ENCODE results near the gene ZNF263. TPM values are rescaled to one million over a fixed set of nuclear protein-coding genes. Genes with fewer than 3 reads are reported as not detected.

Gene ZNF263
- total RNA-seq, 2 donors from 2014 or later: 41.4 to 59.5 TPM

GRCh38 chr16:3241761-3242160 lies 41.5 kb upstream of the ZNF263 start:
- DNase-seq (ENCODE audit: low spot score) (no peak), ATAC-seq (ENCODE audit: insufficient number of reproducible peaks, low FRiP score, low read depth) (no peak)
- Histone ChIP-seq H3K9me3 (no peaks in the 10 kb centered on the region), H3K27ac (no peak overlapping the region), H3K36me3 (no peaks in the 10 kb centered on the region), H3K27me3 (replicated peaks; ENCODE audit: insufficient read depth) (no peaks in the 10 kb centered on the region), H3K4me1 (ENCODE audit: control insufficient read depth in 1 of 2, low read depth in 2 of 2) (no peaks in the 10 kb centered on the region), H3K4me3 (no peak overlapping the region)
- TF ChIP-seq CTCF (IDR thresholded peaks at IDR 0.05): no peak

- no peaks in the 10 kb centered on the region for H3K9me3 ChIP-seq
- H3K36me3 ChIP-seq: no peaks in the 10 kb centered on the region
- no peak overlapping the region for H3K27ac ChIP-seq
- TF ChIP-seq CTCF (IDR thresholded peaks at IDR 0.05): no peak
- no peaks in the 10 kb centered on the region for H3K4me1 ChIP-seq (ENCODE audit: control insufficient read depth in 1 of 2, low read depth in 2 of 2)
- H3K27me3 ChIP-seq (replicated peaks; ENCODE audit: insufficient read depth): no peaks in the 10 kb centered on the region
- no peak overlapping the region for H3K4me3 ChIP-seq
- DNase-seq (ENCODE audit: low spot score): no peak
- no peak for ATAC-seq (ENCODE audit: insufficient number of reproducible peaks, low FRiP score, low read depth)
Measured at GRCh38 chr16:3242709-3243108, 40.6 kb upstream of the ZNF263 start.

GRCh38 chr16:3243882-3244281 lies 39.4 kb upstream of the ZNF263 start:
- no peak for ATAC-seq (ENCODE audit: insufficient number of reproducible peaks, low FRiP score, low read depth)

DNA sequence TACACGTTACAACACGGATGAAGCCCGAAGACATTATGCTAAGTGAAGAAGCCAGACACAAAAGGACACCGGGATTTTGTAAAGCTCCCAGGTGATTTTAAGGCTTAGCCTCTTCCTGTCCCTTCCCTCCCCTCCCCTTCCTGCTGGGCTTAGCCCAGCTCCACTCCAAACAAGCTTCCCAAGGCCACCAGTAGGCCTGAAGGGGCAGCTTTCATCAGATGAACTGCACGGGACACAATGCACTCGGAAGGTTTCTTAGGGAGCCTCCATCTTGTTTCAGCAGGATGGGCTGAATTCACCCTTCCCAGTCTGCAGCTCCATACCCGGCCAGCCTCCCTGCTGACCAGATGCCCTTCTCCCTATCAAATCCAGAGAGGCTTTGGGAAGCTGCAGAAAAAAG lies 37.3 kb upstream of the ZNF263 start:
- Histone ChIP-seq H3K4me3 (no peak overlapping the region), H3K4me1 (ENCODE audit: control insufficient read depth in 1 of 2, low read depth in 2 of 2) (no peaks in the 10 kb centered on the region), H3K36me3 (no peaks in the 10 kb centered on the region), H3K27ac (no peak overlapping the region), H3K9me3 (no peaks in the 10 kb centered on the region), H3K27me3 (replicated peaks; ENCODE audit: insufficient read depth) (no peaks in the 10 kb centered on the region)
- DNase-seq (ENCODE audit: low spot score): no peak
- ATAC-seq (ENCODE audit: insufficient number of reproducible peaks, low FRiP score, low read depth): no peak
- TF ChIP-seq CTCF (IDR thresholded peaks at IDR 0.05): no peak

More at GRCh38 chr16:3243882-3244281, 39.4 kb upstream of the ZNF263 start:
- no peak for TF ChIP-seq CTCF (IDR thresholded peaks at IDR 0.05)
- no peak overlapping the region for H3K27ac ChIP-seq
- DNase-seq (ENCODE audit: low spot score): no peak
- H3K9me3 ChIP-seq: no peaks in the 10 kb centered on the region
- no peaks in the 10 kb centered on the region for H3K4me1 ChIP-seq (ENCODE audit: control insufficient read depth in 1 of 2, low read depth in 2 of 2)
- H3K27me3 ChIP-seq (replicated peaks; ENCODE audit: insufficient read depth): no peaks in the 10 kb centered on the region
- no peaks in the 10 kb centered on the region for H3K36me3 ChIP-seq
- no peak overlapping the region for H3K4me3 ChIP-seq

DNA sequence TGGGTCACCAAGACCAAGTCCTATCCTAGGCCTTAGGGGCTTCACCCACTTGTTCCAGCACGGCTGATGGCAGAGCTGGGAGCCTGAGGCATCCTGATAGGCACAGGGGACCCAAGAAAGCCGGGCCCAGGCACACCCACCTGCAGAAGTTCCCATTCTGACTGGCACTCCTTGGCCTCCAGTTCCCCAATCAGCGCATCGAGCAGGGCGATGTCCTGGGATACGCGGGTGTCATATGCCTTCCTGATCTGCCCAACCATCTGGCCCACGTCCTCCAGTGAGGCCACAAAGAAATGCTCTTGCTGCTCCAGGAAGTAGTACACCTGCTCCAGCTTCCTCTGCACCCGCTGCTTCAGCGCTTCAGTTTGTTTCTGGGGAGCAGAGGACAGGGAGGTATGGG lies 36.4 kb upstream of the ZNF263 start:
- no peak for TF ChIP-seq CTCF (IDR thresholded peaks at IDR 0.05)
- ATAC-seq (ENCODE audit: insufficient number of reproducible peaks, low FRiP score, low read depth): no peak
- Histone ChIP-seq H3K36me3 (no peaks in the 10 kb centered on the region), H3K4me3 (no peak overlapping the region), H3K4me1 (ENCODE audit: control insufficient read depth in 1 of 2, low read depth in 2 of 2) (no peaks in the 10 kb centered on the region), H3K9me3 (no peaks in the 10 kb centered on the region), H3K27ac (no peak overlapping the region), H3K27me3 (replicated peaks; ENCODE audit: insufficient read depth) (no peaks in the 10 kb centered on the region)
- DNase-seq (ENCODE audit: low spot score): no peak
